ENCODE results near the gene SFMBT1. TPM values are rescaled to one million over a fixed set of nuclear protein-coding genes. Genes with fewer than 3 reads are reported as not detected.

The SFMBT1 gene
- total and polyA plus RNA-seq, 2 experiments from 2014 or later, result 3.4 to 6.1 TPM

DNA sequence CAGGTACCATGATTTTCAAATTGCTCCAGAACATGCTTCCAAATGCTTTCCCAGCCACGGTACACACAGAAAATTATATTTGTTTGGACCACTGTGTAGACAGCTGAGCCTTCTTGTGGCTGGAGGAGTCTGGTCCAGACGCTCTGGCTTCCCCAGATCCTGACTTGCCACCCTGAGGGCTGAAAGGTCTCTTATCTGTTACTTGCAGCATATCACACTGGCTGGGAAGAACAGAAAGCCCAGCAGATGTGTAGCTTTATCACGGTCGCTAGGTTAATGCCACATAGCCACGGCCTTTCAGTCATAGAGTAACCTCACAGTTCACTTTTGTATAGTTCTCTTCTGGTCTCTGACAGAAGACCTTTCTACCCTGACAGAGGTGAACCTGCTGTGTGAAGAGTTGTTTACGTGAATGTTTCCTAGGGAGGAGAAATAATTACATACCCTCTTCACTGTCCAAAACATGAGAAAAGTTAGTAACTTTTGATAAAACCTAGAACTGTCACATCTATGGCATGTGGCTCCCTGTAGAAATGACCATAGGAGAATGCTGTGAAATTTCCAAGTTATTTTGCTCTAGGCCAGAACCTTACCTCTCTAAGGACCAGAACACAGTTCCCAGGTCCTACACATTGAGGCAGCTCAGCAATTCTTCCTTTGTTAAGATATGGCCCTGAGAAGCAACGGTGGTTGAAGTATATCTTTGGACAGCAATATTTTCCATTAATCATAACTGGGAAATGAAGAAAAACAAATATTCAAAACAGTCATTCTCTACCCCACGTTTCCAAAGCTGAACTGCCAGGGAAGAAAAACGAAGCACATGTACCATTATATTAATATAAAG lies 132.8 kb downstream of the SFMBT1 start:
- Histone ChIP-seq H3K4me1 (ENCODE audit: low read depth) (no peaks in the 10 kb centered on the region), H3K36me3 (no peaks in the 10 kb centered on the region), H3K27ac (no peak overlapping the region), H3K4me3 (no peak overlapping the region), H3K9me3 (ENCODE audit: low read depth) (no peaks in the 10 kb centered on the region), H3K27me3 (no peaks in the 10 kb centered on the region)
- DNase-seq (ENCODE audit: low read depth in 1 of 2, low spot score in 1 of 2), result no peak
- no peak for TF ChIP-seq CTCF (IDR thresholded peaks at IDR 0.05; ENCODE audit: low read depth, low read length)

DNA sequence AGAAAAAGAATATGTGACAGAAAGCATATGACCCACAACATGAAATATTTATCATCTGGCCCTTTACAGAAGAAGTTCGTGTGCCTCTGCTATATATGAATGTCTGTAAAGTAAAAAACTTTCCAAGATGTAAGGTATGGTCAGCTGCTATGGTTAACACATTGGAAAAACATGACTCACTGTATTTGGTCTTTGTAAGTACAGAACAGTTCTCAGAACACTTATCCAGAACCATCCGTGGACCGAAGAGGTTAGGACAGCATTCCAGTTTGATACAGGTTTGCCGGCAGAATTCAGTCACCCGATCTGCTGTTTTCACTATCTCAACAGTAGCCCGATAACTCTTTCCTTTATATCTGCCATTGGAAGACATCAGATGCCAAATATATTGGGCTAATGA lies 135.1 kb downstream of the SFMBT1 start:
- no peak for TF ChIP-seq CTCF (IDR thresholded peaks at IDR 0.05; ENCODE audit: low read depth, low read length)
- Histone ChIP-seq H3K27me3 (no peaks in the 10 kb centered on the region), H3K27ac (no peak overlapping the region), H3K4me3 (no peak overlapping the region), H3K4me1 (ENCODE audit: low read depth) (no peaks in the 10 kb centered on the region), H3K36me3 (no peaks in the 10 kb centered on the region), H3K9me3 (ENCODE audit: low read depth) (no peaks in the 10 kb centered on the region)
- DNase-seq (ENCODE audit: low read depth in 1 of 2, low spot score in 1 of 2), result no peak

- Histone ChIP-seq H3K9me3 (ENCODE audit: low read depth) (no peaks in the 10 kb centered on the region), H3K4me3 (no peak overlapping the region), H3K27me3 (no peaks in the 10 kb centered on the region), H3K36me3 (no peaks in the 10 kb centered on the region), H3K4me1 (ENCODE audit: low read depth) (no peaks in the 10 kb centered on the region), H3K27ac (no peak overlapping the region)
- TF ChIP-seq CTCF (IDR thresholded peaks at IDR 0.05; ENCODE audit: low read depth, low read length), result no peak
- DNase-seq (ENCODE audit: low read depth in 1 of 2, low spot score in 1 of 2), result no peak
Observed at GRCh38 chr3:52907497-52907896, 138.4 kb downstream of the SFMBT1 start.

GRCh38 chr3:52904552-52904951 lies 141.3 kb downstream of the SFMBT1 start:
- H3K4me1 ChIP-seq (ENCODE audit: low read depth), result no peaks in the 10 kb centered on the region
- H3K36me3 ChIP-seq, result no peaks in the 10 kb centered on the region
- TF ChIP-seq CTCF (IDR thresholded peaks at IDR 0.05; ENCODE audit: low read depth, low read length), result no peak
- H3K27ac ChIP-seq, result no peak overlapping the region
- H3K27me3 ChIP-seq, result no peaks in the 10 kb centered on the region
- no peaks in the 10 kb centered on the region for H3K9me3 ChIP-seq (ENCODE audit: low read depth)
- no peak overlapping the region for H3K4me3 ChIP-seq
- DNase-seq (ENCODE audit: low read depth in 1 of 2, low spot score in 1 of 2), result no peak

GRCh38 chr3:52904000-52904399 lies 141.9 kb downstream of the SFMBT1 start:
- no peak for DNase-seq (ENCODE audit: low read depth in 1 of 2, low spot score in 1 of 2)
- Histone ChIP-seq H3K4me1 (ENCODE audit: low read depth) (no peaks in the 10 kb centered on the region), H3K27ac (no peak overlapping the region), H3K36me3 (no peaks in the 10 kb centered on the region), H3K4me3 (no peak overlapping the region), H3K9me3 (ENCODE audit: low read depth) (no peaks in the 10 kb centered on the region), H3K27me3 (no peaks in the 10 kb centered on the region)
- TF ChIP-seq CTCF (IDR thresholded peaks at IDR 0.05; ENCODE audit: low read depth, low read length), result no peak

Data from cardiac muscle cell (in vitro differentiated cells and primary cell).